BLaER1 (cell line): ENCODE data around the gene E2F6.
"Not testable (repeated sequence)": the region's sequence is repeated elsewhere in the genome, so short reads cannot be mapped to it uniquely, and the experiment has no call there.

Source experiments
- H3K27ac ChIP-seq: shearing (Covaris generic); formaldehyde crosslinking; 2 replicates; pipeline ENCODE4 v1.8.1; 2022
- H3K27me3 ChIP-seq: shearing (Covaris generic); formaldehyde crosslinking; 2 replicates; pipeline ENCODE4 v1.8.1; 2022
- H3K36me3 ChIP-seq: shearing (Covaris generic); formaldehyde crosslinking; 2 replicates; pipeline ENCODE4 v1.8.1; 2022
- H3K4me1 ChIP-seq: shearing (Covaris generic); formaldehyde crosslinking; 2 replicates; pipeline ENCODE4 v1.8.1; 2022
- H3K4me2 ChIP-seq: shearing (Covaris generic); formaldehyde crosslinking; 2 replicates; pipeline ENCODE4 v1.8.1; 2022
- H3K4me3 ChIP-seq: shearing (Covaris generic); formaldehyde crosslinking; 2 replicates; pipeline ENCODE4 v1.8.1; 2022
- H3K9ac ChIP-seq: shearing (Covaris generic); formaldehyde crosslinking; 2 replicates; pipeline ENCODE4 v1.8.1; 2022
- H3K9me3 ChIP-seq: shearing (Covaris generic); formaldehyde crosslinking; 2 replicates; pipeline ENCODE4 v1.8.1; 2022
- H4K20me1 ChIP-seq: shearing (Covaris generic); formaldehyde crosslinking; 2 replicates; pipeline ENCODE4 v1.8.1; 2022
- Cebpa-rat ChIP-seq: shearing (Covaris generic); IDR thresholded peaks from 2 replicates; pipeline ENCODE4 v1.8.1; 2022

The E2F6 gene

DNA sequence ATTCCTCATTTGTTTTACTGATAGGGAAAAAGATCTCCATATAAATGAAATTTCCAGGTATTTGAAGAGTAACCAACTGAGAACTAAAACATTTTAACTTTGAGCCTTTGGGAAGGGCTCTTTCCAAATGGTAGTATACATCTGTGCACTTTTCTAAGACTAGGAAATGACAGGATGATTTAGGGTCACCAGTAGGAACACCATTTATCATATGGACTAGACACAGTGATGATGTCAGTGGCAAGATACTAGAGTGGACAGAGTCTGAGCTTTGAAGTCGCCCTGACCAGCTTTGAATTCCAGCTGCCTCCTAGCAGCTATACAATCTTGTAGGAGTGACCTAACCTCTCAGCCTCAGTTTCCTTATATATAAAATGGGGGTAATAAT is 56.4 kb downstream of the E2F6 start:
- Histone ChIP-seq H3K9ac (no peak overlapping the region), H3K27me3 (no peaks in the 10 kb centered on the region), H3K4me1 (peaks cover 5% of the 10 kb centered on the region), H3K4me3 (no peak overlapping the region), H3K4me2 (no peak overlapping the region), H3K27ac (no peak overlapping the region), H4K20me1 (no peaks in the 10 kb centered on the region), H3K9me3 (no peaks in the 10 kb centered on the region), H3K36me3 (no peaks in the 10 kb centered on the region)
- TF ChIP-seq Cebpa-rat = no peak

DNA sequence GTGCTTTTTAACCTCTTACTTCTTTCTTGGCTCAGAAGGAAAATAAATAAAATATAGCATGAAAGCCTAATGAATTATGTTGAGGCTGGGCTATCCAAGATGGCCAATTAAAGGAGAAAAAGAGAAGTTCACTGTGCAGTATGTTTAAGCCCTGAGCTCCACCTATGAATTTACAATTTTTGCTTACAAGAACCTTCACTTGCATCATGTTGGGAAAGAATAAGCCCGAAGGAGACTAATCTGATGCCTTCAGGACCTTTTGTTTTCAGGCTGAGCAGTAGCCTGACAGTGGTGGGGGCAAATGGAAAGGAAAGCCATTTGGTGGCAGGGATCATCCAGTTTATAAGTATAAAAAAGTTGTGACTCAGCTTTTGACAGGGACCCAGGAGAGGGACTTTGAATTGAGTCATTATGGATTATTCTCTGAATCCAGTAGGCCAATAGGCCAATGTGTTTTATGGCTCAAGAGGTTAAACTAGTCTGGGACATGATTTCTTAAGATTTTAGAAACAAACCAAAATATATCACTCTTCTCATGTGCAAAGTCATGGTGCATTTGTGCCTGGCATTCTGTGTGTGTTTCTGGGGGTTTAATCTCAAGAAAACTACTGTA is 56.9 kb downstream of the E2F6 start:
- no peaks in the 10 kb centered on the region for H4K20me1 ChIP-seq
- H3K9ac ChIP-seq = no peak overlapping the region
- H3K4me3 ChIP-seq = no peak overlapping the region
- H3K4me2 ChIP-seq = no peak overlapping the region
- H3K27me3 ChIP-seq = no peaks in the 10 kb centered on the region
- no peaks in the 10 kb centered on the region for H3K9me3 ChIP-seq
- H3K4me1 ChIP-seq = peaks cover 6% of the 10 kb centered on the region
- H3K36me3 ChIP-seq = no peaks in the 10 kb centered on the region
- TF ChIP-seq Cebpa-rat = no peak
- no peak overlapping the region for H3K27ac ChIP-seq

DNA sequence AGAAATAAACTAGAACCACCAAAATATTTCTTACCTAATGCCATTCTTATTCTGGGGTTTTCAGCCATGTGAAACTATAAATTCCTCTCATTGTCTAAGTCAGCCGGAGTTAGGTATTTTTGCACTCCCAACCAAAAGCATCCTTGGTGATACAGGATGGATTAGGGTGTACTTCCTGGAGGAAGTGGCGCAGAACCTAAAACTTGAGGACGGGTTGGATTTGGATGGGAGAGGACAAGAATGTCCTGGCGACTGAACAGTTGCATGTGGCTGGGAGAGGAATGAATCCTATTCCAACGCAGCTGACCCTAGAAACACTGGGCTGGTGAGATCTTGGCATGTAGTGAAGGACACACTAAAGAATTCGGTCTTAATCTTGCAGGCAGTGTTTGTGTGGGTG is 58.5 kb downstream of the E2F6 start:
- H3K27me3 ChIP-seq = no peaks in the 10 kb centered on the region
- no peak overlapping the region for H3K9ac ChIP-seq
- H3K4me1 ChIP-seq = peaks cover 6% of the 10 kb centered on the region
- no peak overlapping the region for H3K4me2 ChIP-seq
- H4K20me1 ChIP-seq = no peaks in the 10 kb centered on the region
- no peaks in the 10 kb centered on the region for H3K36me3 ChIP-seq
- no peaks in the 10 kb centered on the region for H3K9me3 ChIP-seq
- no peak overlapping the region for H3K4me3 ChIP-seq
- no peak for TF ChIP-seq Cebpa-rat
- no peak overlapping the region for H3K27ac ChIP-seq

DNA sequence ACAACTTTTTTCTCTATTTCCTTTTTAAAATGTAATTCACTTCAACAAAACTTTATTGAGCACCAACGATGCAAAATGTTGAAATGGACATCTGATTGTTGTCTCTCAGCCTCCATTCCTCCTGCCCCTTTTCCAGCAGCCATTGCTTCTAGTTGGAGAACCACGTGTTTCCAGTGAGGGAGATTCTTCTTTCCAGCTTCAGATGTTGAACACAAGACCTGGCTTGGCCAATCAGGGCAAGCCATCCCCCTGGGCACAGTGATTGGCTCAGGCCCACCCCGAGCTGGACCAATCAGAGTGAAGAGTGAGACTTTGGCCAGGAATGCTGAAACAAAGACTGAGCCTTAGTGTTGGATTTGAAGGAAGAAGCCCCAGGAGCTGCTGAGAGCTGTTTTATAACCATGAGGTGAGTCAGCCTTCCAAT is 59.0 kb downstream of the E2F6 start:
- peaks cover 6% of the 10 kb centered on the region for H3K4me1 ChIP-seq
- no peaks in the 10 kb centered on the region for H3K9me3 ChIP-seq
- no peak overlapping the region for H3K4me3 ChIP-seq
- H3K36me3 ChIP-seq = no peaks in the 10 kb centered on the region
- H3K27me3 ChIP-seq = no peaks in the 10 kb centered on the region
- no peak overlapping the region for H3K4me2 ChIP-seq
- no peak for TF ChIP-seq Cebpa-rat
- no peaks in the 10 kb centered on the region for H4K20me1 ChIP-seq
- H3K27ac ChIP-seq = no peak overlapping the region
- no peak overlapping the region for H3K9ac ChIP-seq

DNA sequence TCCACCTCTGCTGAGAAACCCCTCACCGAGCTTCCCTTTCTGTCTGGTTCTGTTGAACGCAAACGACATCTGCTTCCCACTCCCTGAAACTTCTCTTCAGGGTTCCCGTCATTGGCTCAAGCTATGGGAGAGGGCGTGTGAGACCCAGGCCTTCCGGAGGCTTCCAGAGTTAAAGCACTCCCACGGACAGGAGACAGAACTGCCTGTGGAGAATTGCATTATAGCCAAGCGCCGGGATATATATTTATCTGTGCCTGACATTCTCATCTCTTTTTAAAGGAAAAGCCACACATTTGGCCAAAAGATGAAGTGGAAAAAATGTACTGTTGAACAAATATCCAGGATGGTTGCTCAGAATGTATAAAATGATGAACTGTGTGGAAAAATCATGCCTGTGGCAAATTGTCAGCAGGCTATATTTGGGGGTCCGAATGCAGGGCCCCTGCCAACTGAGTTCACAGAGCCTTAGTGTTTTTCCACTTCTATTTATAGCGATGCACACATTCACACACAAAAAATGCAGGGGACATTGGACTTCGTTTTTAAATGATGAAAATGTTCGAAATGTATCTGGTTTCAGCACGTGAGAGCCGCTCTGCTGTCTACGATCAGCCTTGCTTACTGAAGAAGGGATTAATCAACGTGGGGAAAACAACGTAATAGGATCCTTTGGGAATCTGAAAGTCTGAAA is 59.5 kb downstream of the E2F6 start:
- no peaks in the 10 kb centered on the region for H3K36me3 ChIP-seq
- H4K20me1 ChIP-seq = no peaks in the 10 kb centered on the region
- H3K4me1 ChIP-seq = peaks cover 6% of the 10 kb centered on the region
- no peak overlapping the region for H3K27ac ChIP-seq
- no peak for TF ChIP-seq Cebpa-rat
- H3K9ac ChIP-seq = no peak overlapping the region
- H3K9me3 ChIP-seq = no peaks in the 10 kb centered on the region
- no peak overlapping the region for H3K4me2 ChIP-seq
- H3K4me3 ChIP-seq = no peak overlapping the region
- H3K27me3 ChIP-seq = no peaks in the 10 kb centered on the region

DNA sequence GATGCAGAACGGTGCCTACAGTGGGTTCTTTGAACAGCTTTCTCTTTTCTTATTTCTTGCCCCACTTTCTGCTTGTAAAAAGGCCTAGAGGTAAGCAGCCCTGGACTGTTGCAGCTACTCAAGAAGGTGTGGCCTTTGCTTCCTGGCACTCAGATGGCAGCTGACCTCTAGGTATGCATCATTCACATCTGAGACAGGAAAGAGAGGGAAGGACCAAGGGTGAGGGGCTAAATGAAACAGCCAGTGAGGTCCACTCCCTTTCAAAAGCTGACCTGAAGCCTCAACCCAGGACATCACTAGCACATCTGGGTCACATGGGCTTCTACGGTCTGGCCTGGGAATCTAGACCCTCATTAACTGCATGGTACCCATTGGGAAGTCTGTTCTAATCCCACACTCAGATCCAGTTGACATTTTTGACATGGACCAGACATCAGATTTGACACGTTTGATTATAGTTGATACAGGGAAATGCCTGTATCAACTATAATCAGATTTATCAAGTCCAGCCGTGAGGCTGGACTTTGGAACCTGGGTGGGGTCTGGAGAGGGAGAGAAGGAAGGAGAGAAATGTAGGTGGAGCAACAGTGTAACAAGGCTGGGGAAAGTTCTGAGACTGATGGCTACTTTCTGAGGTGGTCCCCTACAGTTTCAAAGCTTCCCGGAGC is 60.2 kb downstream of the E2F6 start:
- Histone ChIP-seq H3K9me3 (no peaks in the 10 kb centered on the region), H3K4me1 (peaks cover 6% of the 10 kb centered on the region), H3K27ac (no peak overlapping the region), H3K4me2 (no peak overlapping the region), H3K27me3 (no peaks in the 10 kb centered on the region), H3K36me3 (no peaks in the 10 kb centered on the region), H4K20me1 (no peaks in the 10 kb centered on the region), H3K4me3 (no peak overlapping the region), H3K9ac (no peak overlapping the region)
- no peak for TF ChIP-seq Cebpa-rat

DNA sequence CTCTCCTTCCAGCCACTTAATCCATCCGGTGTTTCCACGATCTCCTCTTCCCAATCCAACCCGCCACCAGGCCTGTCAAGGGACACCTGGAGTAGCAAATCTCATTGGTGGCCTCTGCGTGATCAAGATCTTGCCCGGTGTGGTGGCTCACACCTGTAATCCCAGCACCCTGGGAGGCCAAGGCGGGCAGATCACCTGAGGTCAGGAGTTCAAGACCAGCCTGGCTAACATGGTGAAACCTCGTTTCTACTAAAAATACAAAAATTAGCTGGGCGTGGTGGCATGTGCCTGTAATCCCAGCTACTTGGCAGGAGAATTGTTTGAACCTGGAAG is 60.9 kb downstream of the E2F6 start:
- H3K9me3 ChIP-seq, H3K27me3 ChIP-seq, H4K20me1 ChIP-seq, H3K4me1 ChIP-seq, H3K36me3 ChIP-seq, H3K27ac ChIP-seq, H3K9ac ChIP-seq, H3K4me3 ChIP-seq: not testable (repeated sequence)
- peak overlapping the region; percentile 5; the same call in 1 of the 2 replicates for H3K4me2 ChIP-seq

DNA sequence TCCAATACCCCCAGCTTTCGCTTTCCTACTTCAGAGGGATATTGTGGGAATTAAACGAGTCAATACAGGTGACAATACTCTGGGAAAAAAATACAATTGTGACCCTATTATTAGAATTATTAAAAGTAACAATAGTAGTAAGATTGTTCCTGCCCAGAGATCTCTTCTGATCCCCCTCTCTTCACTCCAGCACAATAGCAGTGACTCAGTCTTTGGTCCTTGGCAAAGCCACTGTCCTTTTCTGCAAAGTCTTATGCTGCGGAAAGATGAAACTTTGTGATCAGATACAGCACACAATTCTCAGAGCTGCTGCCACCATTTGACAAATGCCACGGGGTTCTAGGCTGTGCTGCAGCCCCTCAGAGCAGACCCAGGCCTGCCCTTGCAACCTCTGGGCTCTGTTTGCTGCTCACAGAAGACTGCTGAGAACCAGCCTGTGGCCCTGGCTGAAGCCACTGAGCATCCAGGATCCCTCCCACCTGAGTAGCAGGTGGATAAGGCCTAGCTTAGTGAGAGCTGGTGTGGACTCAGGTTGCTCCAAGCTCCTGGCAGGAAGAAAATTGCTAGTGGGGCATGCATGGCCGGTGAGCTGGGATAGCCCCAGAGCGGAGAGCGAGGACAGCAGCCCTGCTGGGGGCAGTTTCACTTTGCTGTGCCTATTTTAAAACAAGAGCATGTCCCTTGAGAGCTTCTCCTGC is 61.4 kb downstream of the E2F6 start:
- no peaks in the 10 kb centered on the region for H3K9me3 ChIP-seq
- no peaks in the 10 kb centered on the region for H3K36me3 ChIP-seq
- no peak overlapping the region for H3K27ac ChIP-seq
- peak overlapping the region; percentile 5; the same call in 1 of the 2 replicates for H3K4me2 ChIP-seq
- no peak overlapping the region for H3K9ac ChIP-seq
- H3K4me3 ChIP-seq = no peak overlapping the region
- no peaks in the 10 kb centered on the region for H4K20me1 ChIP-seq
- peaks cover 6% of the 10 kb centered on the region for H3K4me1 ChIP-seq
- TF ChIP-seq Cebpa-rat = no peak
- no peaks in the 10 kb centered on the region for H3K27me3 ChIP-seq

DNA sequence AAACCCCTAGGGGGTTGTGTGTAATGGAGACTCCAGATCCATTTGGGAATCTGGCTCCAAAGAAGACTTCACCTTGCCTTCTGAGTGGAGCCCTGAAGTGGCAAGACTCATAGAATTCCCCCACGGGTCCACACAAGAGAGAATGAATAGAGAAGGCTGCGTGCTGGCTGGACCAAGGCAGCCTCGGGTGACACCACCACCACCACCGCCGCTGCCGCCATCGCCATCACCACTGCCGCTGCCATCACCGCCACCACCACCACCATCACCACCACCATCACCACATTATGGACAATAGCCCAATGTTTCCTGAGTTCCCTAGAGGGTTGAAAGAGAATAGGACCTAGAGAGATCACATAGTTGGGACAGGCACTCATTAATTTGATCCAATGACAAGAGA is 63.5 kb downstream of the E2F6 start:
- H3K27ac ChIP-seq = no peak overlapping the region
- H3K9ac ChIP-seq = no peak overlapping the region
- no peaks in the 10 kb centered on the region for H3K9me3 ChIP-seq
- no peaks in the 10 kb centered on the region for H4K20me1 ChIP-seq
- peaks cover 6% of the 10 kb centered on the region for H3K4me1 ChIP-seq
- no peak overlapping the region for H3K4me3 ChIP-seq
- no peak overlapping the region for H3K4me2 ChIP-seq
- H3K27me3 ChIP-seq = no peaks in the 10 kb centered on the region
- H3K36me3 ChIP-seq = no peaks in the 10 kb centered on the region
- TF ChIP-seq Cebpa-rat = no peak

DNA sequence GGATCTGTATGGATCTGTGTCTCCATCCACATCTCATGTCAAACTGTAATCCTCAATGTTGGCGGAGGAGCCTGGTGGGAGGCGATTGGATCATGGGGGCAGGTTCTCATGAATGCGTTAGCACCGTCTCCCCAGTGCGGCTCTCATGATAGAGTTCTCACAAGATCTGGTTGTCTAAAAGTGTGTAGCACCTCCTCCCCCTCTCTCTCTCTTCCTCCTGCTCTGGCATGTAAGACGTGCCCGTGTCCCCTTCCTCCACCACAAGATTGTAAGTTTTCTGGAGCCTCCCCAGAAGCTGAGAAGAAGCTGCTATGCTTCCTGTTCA is 66.6 kb downstream of the E2F6 start:
- Histone ChIP-seq H3K36me3 (no peaks in the 10 kb centered on the region), H3K4me2 (no peak overlapping the region), H3K27ac (no peak overlapping the region), H4K20me1 (no peaks in the 10 kb centered on the region), H3K9ac (no peak overlapping the region), H3K4me3 (no peak overlapping the region), H3K27me3 (no peaks in the 10 kb centered on the region), H3K9me3 (no peaks in the 10 kb centered on the region), H3K4me1 (no peaks in the 10 kb centered on the region)
- TF ChIP-seq Cebpa-rat = no peak
